ENCODE measurements around the gene PLXDC2. TPM values are rescaled to one million over a fixed set of nuclear protein-coding genes. Genes with fewer than 3 reads are reported as not detected.

PLXDC2 gene
- total RNA-seq, 1 experiment from 2014 or later = 38.7 TPM

DNA sequence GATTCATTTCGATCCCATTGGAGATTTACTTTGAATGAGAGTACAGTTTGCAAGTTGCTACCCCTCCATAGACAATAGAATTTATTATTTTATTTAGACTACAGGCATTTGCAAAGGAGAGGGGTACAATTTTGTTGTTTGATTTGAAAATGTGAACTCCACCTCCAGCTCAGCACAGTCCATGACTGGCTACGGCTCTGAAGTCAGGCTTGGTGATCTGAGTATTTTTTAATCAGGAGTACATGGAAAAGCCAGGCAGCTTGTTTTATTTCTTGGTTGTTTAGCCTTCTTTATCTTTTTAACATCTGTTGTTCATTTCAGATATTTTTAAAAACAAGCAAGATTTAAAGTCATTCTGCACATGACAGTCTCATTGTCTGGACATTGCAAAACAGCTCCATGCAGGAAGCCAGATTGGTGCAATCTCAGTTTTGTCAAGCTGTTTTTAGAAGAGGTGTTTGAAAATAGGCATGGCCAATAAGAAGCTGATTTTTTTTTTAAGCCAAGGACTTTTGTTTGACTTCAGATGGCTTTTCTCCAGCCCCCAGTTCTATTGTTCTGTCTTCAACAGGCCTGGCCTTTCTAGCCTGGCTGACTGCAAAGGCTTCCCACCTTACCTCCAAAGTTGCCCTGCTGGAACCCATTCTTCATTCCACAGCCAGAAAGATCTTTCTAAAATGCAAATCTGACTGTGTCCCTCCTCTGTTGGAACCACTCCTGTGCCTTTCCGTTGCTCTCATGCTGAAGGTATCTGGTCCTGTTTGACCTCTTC, 12.2 kb downstream of the PLXDC2 start:
- Histone ChIP-seq H2BK20ac (ENCODE audit: low read depth, low read length, poor library complexity, severe bottlenecking) (no peak overlapping the region), H2BK120ac (ENCODE audit: low read depth, low read length, poor library complexity, severe bottlenecking) (no peak overlapping the region), H4K5ac (ENCODE audit: insufficient read length, low read depth, low read length) (no peak overlapping the region), H3K56ac (ENCODE audit: insufficient read length, low read depth, low read length) (no peak overlapping the region), H3K23me2 (ENCODE audit: insufficient read length, low read depth, low read length, poor library complexity, severe bottlenecking) (no peaks in the 10 kb centered on the region), H2AK5ac (ENCODE audit: insufficient read length, low read length) (no peak overlapping the region), H3K9ac (ENCODE audit: extremely low read depth, insufficient read length, low read length) (no peak overlapping the region), H4K20me1 (ENCODE audit: control insufficient read depth, insufficient read depth, insufficient read length) (no peaks in the 10 kb centered on the region), H2AFZ (ENCODE audit: low read length) (no peak overlapping the region), H3K4me2 (ENCODE audit: insufficient read depth, insufficient read length, low read length) (no peak overlapping the region), H3K27me3 (ENCODE audit: insufficient read depth, low read length) (no peaks in the 10 kb centered on the region), H3K79me2 (ENCODE audit: insufficient read depth, low read length) (peaks cover 20% of the 10 kb centered on the region; the same call in 1 of the 2 replicates), H4K91ac (ENCODE audit: insufficient read length, low read depth, low read length) (no peak overlapping the region), H2BK12ac (ENCODE audit: insufficient read length, low read depth, low read length) (no peak overlapping the region), H3K27ac (ENCODE audit: insufficient read length, low read depth, low read length) (peak overlapping the region; percentile 56), H2BK15ac (ENCODE audit: low read depth, low read length) (no peak overlapping the region), H3T11ph (ENCODE audit: low read length) (no peak overlapping the region), H3K4me1 (ENCODE audit: insufficient read depth, low read length) (peaks cover 7% of the 10 kb centered on the region; the same call in 1 of the 2 replicates), H3K23ac (ENCODE audit: insufficient read length, low read depth, low read length) (no peak overlapping the region), H3K79me1 (ENCODE audit: insufficient read depth, low read depth, low read length, poor library complexity, severe bottlenecking) (peaks cover 8% of the 10 kb centered on the region), H3K9me3 (ENCODE audit: control insufficient read depth, low read depth, low read length) (no peaks in the 10 kb centered on the region), H3K4ac (ENCODE audit: low read depth, low read length) (no peak overlapping the region), H3K18ac (ENCODE audit: insufficient read length, low read depth, low read length) (no peak overlapping the region), H2BK5ac (ENCODE audit: insufficient read length, low read length) (no peak overlapping the region), H3K14ac (ENCODE audit: insufficient read depth, low read length) (no peak overlapping the region), H4K8ac (replicated peaks; ENCODE audit: insufficient read length, low read depth, low read length) (no peak overlapping the region)
- Mint-ChIP-seq H3K9me3 (peaks cover 3 to 4% of the 10 kb centered on the region in 2 experiments; a peak in 3 of 5 replicates), H3K4me3 (peak overlapping the region in 1 of 2 experiments; percentile 25; a peak in 2 of 5 replicates), H3K27ac (peak overlapping the region; percentile 90 to 94 (median 92)), H3K36me3 (ENCODE audit: insufficient read depth in 1 of 3, low read depth in 3 of 3) (peaks cover 8 to 20% (median 16%) of the 10 kb centered on the region in 3 experiments), H3K4me1 (peaks cover 72 to 78% of the 10 kb centered on the region in 2 experiments), H3K27me3 (ENCODE audit: low read depth) (no peaks in the 10 kb centered on the region)
- DNase-seq = peak; percentile 45
- TF ChIP-seq, protein P1, sequence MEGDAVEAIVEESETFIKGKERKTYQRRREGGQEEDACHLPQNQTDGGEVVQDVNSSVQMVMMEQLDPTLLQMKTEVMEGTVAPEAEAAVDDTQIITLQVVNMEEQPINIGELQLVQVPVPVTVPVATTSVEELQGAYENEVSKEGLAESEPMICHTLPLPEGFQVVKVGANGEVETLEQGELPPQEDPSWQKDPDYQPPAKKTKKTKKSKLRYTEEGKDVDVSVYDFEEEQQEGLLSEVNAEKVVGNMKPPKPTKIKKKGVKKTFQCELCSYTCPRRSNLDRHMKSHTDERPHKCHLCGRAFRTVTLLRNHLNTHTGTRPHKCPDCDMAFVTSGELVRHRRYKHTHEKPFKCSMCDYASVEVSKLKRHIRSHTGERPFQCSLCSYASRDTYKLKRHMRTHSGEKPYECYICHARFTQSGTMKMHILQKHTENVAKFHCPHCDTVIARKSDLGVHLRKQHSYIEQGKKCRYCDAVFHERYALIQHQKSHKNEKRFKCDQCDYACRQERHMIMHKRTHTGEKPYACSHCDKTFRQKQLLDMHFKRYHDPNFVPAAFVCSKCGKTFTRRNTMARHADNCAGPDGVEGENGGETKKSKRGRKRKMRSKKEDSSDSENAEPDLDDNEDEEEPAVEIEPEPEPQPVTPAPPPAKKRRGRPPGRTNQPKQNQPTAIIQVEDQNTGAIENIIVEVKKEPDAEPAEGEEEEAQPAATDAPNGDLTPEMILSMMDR (conservative IDR thresholded peaks at IDR 0.05) = no peak
- WGBS (ENCODE audit: extremely low coverage, insufficient read length, low lambda C conversion rate) = no CpG with 5 or more reads among the region's 3 CpGs

All from H9 (cell line).